ENCODE results near the gene MIP. TPM values are rescaled to one million over a fixed set of nuclear protein-coding genes. Genes with fewer than 3 reads are reported as not detected.

Gene MIP
- total and polyA plus RNA-seq, 2 of the 4 experiments (the other 2 are of a cell fraction), result not detected

GRCh38 chr12:56479625-56480024, 25.2 kb upstream of the MIP start:
- POLR2A ChIA-PET (ENCODE audit: unreplicated experiment), result no interaction called here
- BruUV-seq (replicated peaks), result no TSS peak
- no peak overlapping the region for H3K23ac ChIP-seq (ENCODE audit: low read depth, low read length)
- H3K4ac ChIP-seq (ENCODE audit: low read depth, low read length), result no peak overlapping the region
- H3K4me2 ChIP-seq (ENCODE audit: low read depth, low read length), result no peak overlapping the region
- no peak overlapping the region for H4K8ac ChIP-seq (ENCODE audit: low read depth in 2 of 2, low read length in 2 of 2)
- no peaks in the 10 kb centered on the region for H3K27me3 ChIP-seq (ENCODE audit: control insufficient read depth, insufficient read depth, low read length)
- TF ChIP-seq SMC3 (IDR thresholded peaks at IDR 0.05; ENCODE audit: low read depth, low read length) (no peak), ELK1 (IDR thresholded peaks at IDR 0.05; ENCODE audit: borderline replicate concordance, low read depth, low read length) (no peak), RFX5 (IDR thresholded peaks at IDR 0.05; ENCODE audit: low read depth, low read length) (no peak), MAFK (IDR thresholded peaks at IDR 0.05; ENCODE audit: low read depth, low read length) (no peak), NFE2L2 (IDR thresholded peaks at IDR 0.05; ENCODE audit: low read depth, low read length) (no peak), RAD21 (IDR thresholded peaks at IDR 0.05; ENCODE audit: low read length) (no peak), CTCF (conservative IDR thresholded peaks at IDR 0.05; ENCODE audit: low read depth, low read length) (no peak), FOS (IDR thresholded peaks at IDR 0.05; ENCODE audit: low read depth, low read length) (no peak), USF2 (IDR thresholded peaks at IDR 0.05; ENCODE audit: low read depth, low read length) (no peak), RCOR1 (IDR thresholded peaks at IDR 0.05; ENCODE audit: insufficient replicate concordance, low read length) (no peak), CEBPB (IDR thresholded peaks at IDR 0.05; ENCODE audit: low read depth, low read length) (no peak), MAZ (IDR thresholded peaks at IDR 0.05; ENCODE audit: borderline replicate concordance, low read depth, low read length) (no peak), POLR2A (IDR thresholded peaks at IDR 0.05; ENCODE audit: low read depth, low read length) (no peak), MXI1 (IDR thresholded peaks at IDR 0.05; ENCODE audit: borderline replicate concordance, low read depth, low read length) (no peak), CHD1 (IDR thresholded peaks at IDR 0.05; ENCODE audit: low read depth, low read length) (no peak)
- in situ Hi-C loops (cut with MboI; ENCODE audit: low sequenced_read_pairs) (no loop called here), dilution Hi-C loops (cut with HindIII; ENCODE audit: low sequenced_read_pairs, unreplicated experiment) (no loop called here), intact Hi-C loops (cut with micrococcal nuclease) (no loop called here)
- whole genome bisulfite sequencing, 2 experiments (ENCODE audit: extremely low coverage in 2 of 2, insufficient read length in 1 of 2), result 100% methylated on average over 7 of the region's 7 CpGs; no CpG with 5 or more reads in 1 of the 2 experiments
- H3K79me1 ChIP-seq (ENCODE audit: low read depth in 1 of 2, low read length in 2 of 2), result peaks cover 0 to 21% of the 10 kb centered on the region in 2 experiments; a peak in 3 of 4 replicates
- no peak overlapping the region for H3K4me3 ChIP-seq (ENCODE audit: insufficient read depth, low read depth, low read length)
- no peak overlapping the region for H2AFZ ChIP-seq (replicated peaks; ENCODE audit: low read length, poor library complexity)
- H3K9ac ChIP-seq (ENCODE audit: low read depth, low read length), result no peak overlapping the region
- no peak overlapping the region for H3K27ac ChIP-seq (ENCODE audit: insufficient read depth, low read length)
- H3K18ac ChIP-seq (ENCODE audit: low read depth, low read length), result no peak overlapping the region
- H2BK5ac ChIP-seq (ENCODE audit: low read depth, low read length, poor library complexity, severe bottlenecking), result no peak overlapping the region
- H3K9me1 ChIP-seq (ENCODE audit: insufficient read depth, low read length), result peaks cover 12% of the 10 kb centered on the region; the same call in 1 of the 2 replicates
- no peak overlapping the region for H2AK9ac ChIP-seq (replicated peaks; ENCODE audit: low read depth, low read length, poor library complexity)
- H3K9me3 ChIP-seq (ENCODE audit: control insufficient read depth, insufficient read depth, low read length), result no peaks in the 10 kb centered on the region
- no peak overlapping the region for H2BK20ac ChIP-seq (ENCODE audit: low read depth, low read length)
- H2AK5ac ChIP-seq (ENCODE audit: low read depth, low read length), result no peak overlapping the region
- no peak overlapping the region for H3K56ac ChIP-seq (ENCODE audit: extremely low read depth, insufficient read depth, low read length)
- no peak overlapping the region for H4K5ac ChIP-seq (ENCODE audit: low read depth, low read length)
- no peaks in the 10 kb centered on the region for H3K4me1 ChIP-seq (ENCODE audit: control insufficient read depth, insufficient read depth, low read length)
- ATAC-seq (ENCODE audit: low read depth), result no peak
- no peak overlapping the region for H2BK120ac ChIP-seq (ENCODE audit: low read depth, low read length)
- no peak overlapping the region for H4K91ac ChIP-seq (ENCODE audit: insufficient read depth, low read depth, low read length)
- CTCF ChIA-PET, result no interaction called here
- no peak overlapping the region for H2BK15ac ChIP-seq (ENCODE audit: low read depth, low read length)
- H4K20me1 ChIP-seq (ENCODE audit: insufficient read depth, low read length), result no peaks in the 10 kb centered on the region
- H3K36me3 ChIP-seq (ENCODE audit: control insufficient read depth, insufficient read depth, low read length), result no peaks in the 10 kb centered on the region
- no peak overlapping the region for H3K14ac ChIP-seq (replicated peaks; ENCODE audit: low read depth, low read length)
- no peak for DNase-seq
